ENCODE results near the gene SNRNP27.

SNRNP27 gene

GRCh38 chr2:69916106-69916505 is 22.4 kb downstream of the SNRNP27 start:
- DNase-seq (ENCODE audit: low spot score) = no peak

GRCh38 chr2:69917852-69918251 is 24.1 kb downstream of the SNRNP27 start:
- DNase-seq (ENCODE audit: low spot score) = no peak

GRCh38 chr2:69918401-69918800 is 24.6 kb downstream of the SNRNP27 start:
- DNase-seq (ENCODE audit: low spot score) = no peak

- DNase-seq (ENCODE audit: low spot score) = no peak
Observed at GRCh38 chr2:69923116-69923515, 29.4 kb downstream of the SNRNP27 start.

GRCh38 chr2:69926849-69927515 is 33.2 kb downstream of the SNRNP27 start:
- DNase-seq (ENCODE audit: low spot score) = no peak

- no peak for DNase-seq (ENCODE audit: low spot score)
Observed at GRCh38 chr2:69931832-69932595, 38.3 kb downstream of the SNRNP27 start.

- no peak for DNase-seq (ENCODE audit: low spot score)
Observed at GRCh38 chr2:69932596-69932922, 38.8 kb downstream of the SNRNP27 start.

- no peak for DNase-seq (ENCODE audit: low spot score)
Observed at GRCh38 chr2:69933254-69933828, 39.6 kb downstream of the SNRNP27 start.

GRCh38 chr2:69933839-69934613 is 40.3 kb downstream of the SNRNP27 start:
- peak; percentile 67 for DNase-seq (ENCODE audit: low spot score)

- no peak for DNase-seq (ENCODE audit: low spot score)
Observed at GRCh38 chr2:69934614-69934908, 40.8 kb downstream of the SNRNP27 start.

- DNase-seq (ENCODE audit: low spot score) = no peak
Observed at GRCh38 chr2:69935011-69935410, 41.3 kb downstream of the SNRNP27 start.

GRCh38 chr2:69936906-69937305 is 43.1 kb downstream of the SNRNP27 start:
- no peak for DNase-seq (ENCODE audit: low spot score)

GRCh38 chr2:69937968-69938367 is 44.2 kb downstream of the SNRNP27 start:
- DNase-seq (ENCODE audit: low spot score) = no peak

GRCh38 chr2:69939722-69940121 is 46.0 kb downstream of the SNRNP27 start:
- no peak for DNase-seq (ENCODE audit: low spot score)

- DNase-seq (ENCODE audit: low spot score) = no peak
Observed at GRCh38 chr2:69940691-69941090, 46.9 kb downstream of the SNRNP27 start.

- no peak for DNase-seq (ENCODE audit: low spot score)
Observed at GRCh38 chr2:69943000-69943842, 49.5 kb downstream of the SNRNP27 start.

- no peak for DNase-seq (ENCODE audit: low spot score)
Observed at GRCh38 chr2:69943843-69944525, 50.2 kb downstream of the SNRNP27 start.

GRCh38 chr2:69944756-69945155 is 51.0 kb downstream of the SNRNP27 start:
- DNase-seq (ENCODE audit: low spot score) = no peak

GRCh38 chr2:69945441-69945840 is 51.7 kb downstream of the SNRNP27 start:
- DNase-seq (ENCODE audit: low spot score) = no peak

GRCh38 chr2:69945941-69946340 is 52.2 kb downstream of the SNRNP27 start:
- DNase-seq (ENCODE audit: low spot score) = no peak
